Measurements from ENCODE around the gene ZNF174.

The ZNF174 gene

GRCh38 chr16:3434373-3434772 lies 33.4 kb downstream of the ZNF174 start:
- no peak for TF ChIP-seq CTCF (conservative IDR thresholded peaks at IDR 0.05; ENCODE audit: control insufficient read depth, insufficient read depth, low read depth, low read length)
- DNase-seq (ENCODE audit: low read depth) = no peak
- no peak overlapping the region for H3K4me3 ChIP-seq (ENCODE audit: control insufficient read depth, low read depth, low read length)

DNA sequence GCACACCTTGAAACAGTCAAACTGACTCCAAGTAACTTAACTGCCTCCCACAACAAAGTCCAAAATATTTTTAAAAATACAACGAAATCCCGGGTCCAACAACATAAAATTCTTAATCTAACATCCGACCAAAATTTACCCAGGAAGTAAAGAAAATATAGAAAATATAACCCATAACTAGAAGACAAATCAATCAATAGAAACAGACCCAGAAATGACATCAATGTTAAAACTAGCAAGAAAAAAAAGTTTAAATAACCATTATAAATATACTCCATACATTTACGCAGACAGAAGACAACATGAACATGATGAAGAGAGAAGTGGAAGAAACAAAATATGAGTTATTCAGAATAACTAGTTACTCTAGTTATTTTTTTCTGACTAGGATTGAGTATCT lies 38.6 kb downstream of the ZNF174 start:
- no peak for DNase-seq (ENCODE audit: low read depth)
- no peak for TF ChIP-seq CTCF (conservative IDR thresholded peaks at IDR 0.05; ENCODE audit: control insufficient read depth, insufficient read depth, low read depth, low read length)
- H3K4me3 ChIP-seq (ENCODE audit: control insufficient read depth, low read depth, low read length) = no peak overlapping the region

- H3K4me3 ChIP-seq (ENCODE audit: control insufficient read depth, low read depth, low read length) = peak within 1 kb of the TSS; percentile 70
- no peak for TF ChIP-seq CTCF (conservative IDR thresholded peaks at IDR 0.05; ENCODE audit: control insufficient read depth, insufficient read depth, low read depth, low read length)
- peak; percentile 90 for DNase-seq (ENCODE audit: low read depth)
These were observed 42.4 kb downstream of the ZNF174 start, which contains the start of the genes NAA60 and ZNF597 for GRCh38 chr16:3443108-3444031. NAA60 (plus strand) TSS chr16:3443680; CDS start chr16:3476228, 32,548 bp downstream. ZNF597 (minus strand) TSS chr16:3443504; CDS start chr16:3443153, 351 bp downstream.

DNA sequence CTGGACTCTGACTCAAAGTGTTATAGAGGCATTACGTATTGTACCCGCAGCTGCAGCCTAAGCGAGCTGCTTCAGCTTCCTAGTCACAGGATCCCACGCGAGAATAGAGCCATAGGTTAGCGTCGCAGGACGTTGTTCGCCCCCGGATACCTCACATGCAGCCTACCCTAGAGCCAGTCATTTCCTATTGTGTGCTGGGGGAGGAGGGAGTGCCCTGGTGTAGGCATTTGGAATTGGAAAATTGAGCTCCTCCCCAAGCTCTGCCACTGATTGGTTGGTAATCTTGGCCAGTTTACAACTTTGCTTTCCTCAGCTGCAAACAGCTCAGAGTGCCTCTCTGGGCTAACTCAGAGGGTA lies 43.0 kb downstream of the ZNF174 start:
- peak overlapping the region; percentile 70 for H3K4me3 ChIP-seq (ENCODE audit: control insufficient read depth, low read depth, low read length)
- no peak for TF ChIP-seq CTCF (conservative IDR thresholded peaks at IDR 0.05; ENCODE audit: control insufficient read depth, insufficient read depth, low read depth, low read length)
- peak; percentile 85 for DNase-seq (ENCODE audit: low read depth)

DNA sequence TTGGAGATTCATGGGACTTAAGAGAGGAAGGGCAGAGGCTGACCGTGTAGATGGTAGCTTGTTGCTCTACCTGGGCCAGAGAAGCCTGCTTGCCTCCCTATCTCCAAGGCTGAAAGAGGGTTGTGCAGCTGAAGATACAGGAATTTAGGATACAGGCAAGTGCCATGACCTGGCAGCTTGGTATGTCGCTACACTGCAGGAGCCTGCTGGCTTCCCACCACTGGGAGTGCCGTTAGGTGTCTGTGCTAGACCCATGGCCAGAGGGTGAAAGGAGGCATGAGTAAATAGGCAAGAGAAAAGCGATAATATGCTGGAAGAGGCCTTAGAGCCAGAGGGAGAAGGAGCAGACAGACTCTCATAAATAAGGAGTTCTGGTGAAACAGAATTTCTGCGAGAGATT lies 53.1 kb downstream of the ZNF174 start:
- DNase-seq (ENCODE audit: low read depth) = no peak
- no peak for TF ChIP-seq CTCF (conservative IDR thresholded peaks at IDR 0.05; ENCODE audit: control insufficient read depth, insufficient read depth, low read depth, low read length)
- no peak overlapping the region for H3K4me3 ChIP-seq (ENCODE audit: control insufficient read depth, low read depth, low read length)

GRCh38 chr16:3454631-3455147 lies 53.7 kb downstream of the ZNF174 start:
- H3K4me3 ChIP-seq (ENCODE audit: control insufficient read depth, low read depth, low read length) = no peak overlapping the region
- TF ChIP-seq CTCF (conservative IDR thresholded peaks at IDR 0.05; ENCODE audit: control insufficient read depth, insufficient read depth, low read depth, low read length) = no peak
- no peak for DNase-seq (ENCODE audit: low read depth)

All from fibroblast of mammary gland (primary cell).